Measurements from ENCODE around the gene DLEC1. TPM values are rescaled to one million over a fixed set of nuclear protein-coding genes. Genes with fewer than 3 reads are reported as not detected.

Gene DLEC1
- total and polyA plus RNA-seq, 3 experiments from 2014 or later: 0.56 to 1.3 (median 1.0) TPM

DNA sequence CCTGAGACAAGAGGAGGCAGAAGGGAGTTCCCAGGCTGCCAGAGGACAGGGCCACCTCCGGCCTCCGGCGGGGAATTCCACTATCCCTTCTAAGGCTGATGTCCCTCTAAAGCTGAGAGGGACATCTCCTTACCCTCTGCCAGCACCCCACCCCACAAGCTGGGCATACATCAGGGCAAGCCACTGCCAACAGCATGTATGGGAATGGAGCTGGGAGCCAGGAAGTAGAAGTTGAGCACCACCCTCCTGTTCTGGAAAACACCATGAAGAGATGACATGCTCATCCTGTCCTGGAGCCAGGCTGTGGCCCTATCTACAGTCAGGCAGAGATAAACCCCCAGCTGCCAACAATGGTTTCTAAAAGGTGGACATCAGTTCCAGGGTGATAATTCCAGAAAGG, 16.7 kb upstream of the DLEC1 start:
- DNase-seq: peak in 1 of 5 donors; percentile 31
- POLR2A ChIA-PET: no interaction called here
- Histone ChIP-seq H3K9me3 (ENCODE audit: low read length) (no peaks in the 10 kb centered on the region), H3K36me3 (ENCODE audit: insufficient read depth, low read length) (no peaks in the 10 kb centered on the region), H3K4me3 (ENCODE audit: low read length) (no peak overlapping the region), H3K27me3 (ENCODE audit: insufficient read depth, low read length, poor library complexity, severe bottlenecking) (no peaks in the 10 kb centered on the region), H3K4me1 (ENCODE audit: insufficient read depth, low read length) (peaks cover 34% of the 10 kb centered on the region), H3K27ac (ENCODE audit: low read depth, low read length) (no peak overlapping the region)
- Mint-ChIP-seq H3K9me3 (no peaks in the 10 kb centered on the region), H3K4me3 (peak overlapping the region in 2 of 7 donors; percentile 92 to 94), H3K36me3 (peaks cover 8 to 48% (median 16%) of the 10 kb centered on the region in 3 donors), H3K27me3 (no peaks in the 10 kb centered on the region), H3K27ac (peak overlapping the region in 7 of 8 donors; percentile 20 to 94 (median 66)), H3K4me1 (peaks cover 38 to 62% (median 52%) of the 10 kb centered on the region in 3 donors)
- CTCF ChIA-PET: interaction anchor here (0.9 to 4.1 kb wide), 6 partner anchors 13 to 20 kb away, joined by 3 to 20 read pairs (median 4); partner anchors contain the start of gene DLEC1

DNA sequence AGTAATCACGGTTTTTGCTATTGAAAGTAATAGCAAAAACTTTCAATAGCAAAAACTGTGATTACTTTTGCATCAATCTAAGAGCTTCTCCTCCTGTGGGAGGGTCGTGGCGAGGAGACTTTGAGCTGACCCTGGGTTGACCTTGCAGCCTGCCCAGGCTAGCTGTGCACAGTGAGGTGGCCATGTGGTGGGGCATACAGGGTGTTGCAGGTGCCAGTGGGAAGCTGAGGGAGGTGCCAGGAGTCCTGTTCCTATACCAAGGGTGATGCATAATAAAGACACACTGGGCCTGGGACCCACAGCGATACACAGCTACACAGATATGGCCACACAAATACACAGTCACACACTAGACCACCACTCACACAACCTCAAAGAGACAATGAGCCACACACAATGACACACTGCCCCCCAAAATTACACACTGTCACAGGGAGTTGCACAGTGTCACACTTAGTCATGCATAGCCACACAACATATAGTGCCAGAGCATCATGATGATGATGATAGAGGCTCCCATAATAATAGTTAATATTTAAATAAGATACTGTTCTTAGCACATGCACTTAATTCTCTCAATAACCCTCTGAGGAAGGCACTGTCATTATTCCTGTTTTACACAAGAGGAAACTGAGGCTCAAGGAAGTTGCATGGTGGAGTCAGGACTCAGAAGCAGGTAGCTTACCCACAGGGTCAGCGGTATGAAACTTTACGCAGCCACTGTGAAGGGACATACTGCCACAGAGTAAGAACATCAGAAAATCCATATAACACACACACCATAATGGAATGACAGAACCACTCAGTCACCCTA, 15.9 kb upstream of the DLEC1 start:
- Histone ChIP-seq H3K9me3 (ENCODE audit: low read length) (no peaks in the 10 kb centered on the region), H3K27ac (ENCODE audit: low read depth, low read length) (peak overlapping the region; percentile 82), H3K27me3 (ENCODE audit: insufficient read depth, low read length, poor library complexity, severe bottlenecking) (no peaks in the 10 kb centered on the region), H3K36me3 (ENCODE audit: insufficient read depth, low read length) (no peaks in the 10 kb centered on the region), H3K4me3 (ENCODE audit: low read length) (peak overlapping the region; percentile 88), H3K4me1 (ENCODE audit: insufficient read depth, low read length) (peaks cover 34% of the 10 kb centered on the region)
- Mint-ChIP-seq H3K4me3 (peak overlapping the region; percentile 85 to 96 (median 92)), H3K27ac (peak overlapping the region; percentile 77 to 99 (median 94)), H3K4me1 (peaks cover 43 to 69% (median 52%) of the 10 kb centered on the region in 3 donors), H3K27me3 (peaks cover 0 to under 1% of the 10 kb centered on the region in 2 donors), H3K9me3 (no peaks in the 10 kb centered on the region), H3K36me3 (peaks cover 7 to 40% (median 10%) of the 10 kb centered on the region in 3 donors)
- CTCF ChIA-PET: interaction anchor here (0.9 to 4.1 kb wide), 5 partner anchors 17 to 21 kb away, joined by 3 to 20 read pairs (median 5); partner anchors contain the start of gene DLEC1
- POLR2A ChIA-PET: no interaction called here
- peak in 1 of 5 donors; percentile 42 for DNase-seq

DNA sequence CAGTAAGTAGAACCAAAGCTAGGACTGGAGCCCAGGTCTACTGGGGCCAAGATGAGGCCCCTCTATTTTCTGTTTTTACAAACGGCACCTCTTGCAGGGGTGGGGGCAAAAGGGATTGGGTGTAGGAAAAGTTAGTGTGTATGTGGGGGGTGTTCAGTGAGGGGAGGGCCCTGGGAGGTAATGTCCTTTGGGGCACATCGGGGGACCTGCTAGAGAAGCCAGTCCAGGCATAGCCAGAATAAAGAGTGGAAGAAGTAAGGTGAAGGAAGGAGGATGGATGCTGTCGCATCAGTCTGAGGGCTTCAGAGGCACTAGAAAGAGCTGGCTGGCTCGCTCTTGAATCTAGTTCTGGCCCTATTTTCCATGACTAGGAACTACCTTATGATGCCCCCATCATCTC, 12.2 kb upstream of the DLEC1 start:
- Histone ChIP-seq H3K36me3 (ENCODE audit: insufficient read depth, low read length) (no peaks in the 10 kb centered on the region), H3K4me1 (ENCODE audit: insufficient read depth, low read length) (peaks cover 62% of the 10 kb centered on the region), H3K9me3 (ENCODE audit: low read length) (no peaks in the 10 kb centered on the region), H3K27ac (ENCODE audit: low read depth, low read length) (no peak overlapping the region), H3K27me3 (ENCODE audit: insufficient read depth, low read length, poor library complexity, severe bottlenecking) (peaks cover 8% of the 10 kb centered on the region), H3K4me3 (ENCODE audit: low read length) (no peak overlapping the region)
- no peak for DNase-seq
- H3K36me3 Mint-ChIP-seq: peaks cover 0 to 12% (median 0%) of the 10 kb centered on the region in 3 donors
- ChIA-PET POLR2A (interaction anchor here (0.8 kb wide), 1 partner anchor 12 kb away, joined by 3 read pairs; the partner anchor contains the start of gene DLEC1), CTCF (interaction anchor here (1.8 kb wide), 1 partner anchor 12 kb away, joined by 7 read pairs; the partner anchor contains the start of gene DLEC1)
- peaks cover 45 to 76% (median 55%) of the 10 kb centered on the region in 3 donors for H3K4me1 Mint-ChIP-seq
- H3K4me3 Mint-ChIP-seq: peak overlapping the region in 2 of 7 donors; percentile 79 to 83
- peak overlapping the region in 6 of 8 donors; percentile 26 to 92 (median 74) for H3K27ac Mint-ChIP-seq
- no peaks in the 10 kb centered on the region for H3K9me3 Mint-ChIP-seq
- H3K27me3 Mint-ChIP-seq: peaks cover 0 to 7% of the 10 kb centered on the region in 2 donors

DNA sequence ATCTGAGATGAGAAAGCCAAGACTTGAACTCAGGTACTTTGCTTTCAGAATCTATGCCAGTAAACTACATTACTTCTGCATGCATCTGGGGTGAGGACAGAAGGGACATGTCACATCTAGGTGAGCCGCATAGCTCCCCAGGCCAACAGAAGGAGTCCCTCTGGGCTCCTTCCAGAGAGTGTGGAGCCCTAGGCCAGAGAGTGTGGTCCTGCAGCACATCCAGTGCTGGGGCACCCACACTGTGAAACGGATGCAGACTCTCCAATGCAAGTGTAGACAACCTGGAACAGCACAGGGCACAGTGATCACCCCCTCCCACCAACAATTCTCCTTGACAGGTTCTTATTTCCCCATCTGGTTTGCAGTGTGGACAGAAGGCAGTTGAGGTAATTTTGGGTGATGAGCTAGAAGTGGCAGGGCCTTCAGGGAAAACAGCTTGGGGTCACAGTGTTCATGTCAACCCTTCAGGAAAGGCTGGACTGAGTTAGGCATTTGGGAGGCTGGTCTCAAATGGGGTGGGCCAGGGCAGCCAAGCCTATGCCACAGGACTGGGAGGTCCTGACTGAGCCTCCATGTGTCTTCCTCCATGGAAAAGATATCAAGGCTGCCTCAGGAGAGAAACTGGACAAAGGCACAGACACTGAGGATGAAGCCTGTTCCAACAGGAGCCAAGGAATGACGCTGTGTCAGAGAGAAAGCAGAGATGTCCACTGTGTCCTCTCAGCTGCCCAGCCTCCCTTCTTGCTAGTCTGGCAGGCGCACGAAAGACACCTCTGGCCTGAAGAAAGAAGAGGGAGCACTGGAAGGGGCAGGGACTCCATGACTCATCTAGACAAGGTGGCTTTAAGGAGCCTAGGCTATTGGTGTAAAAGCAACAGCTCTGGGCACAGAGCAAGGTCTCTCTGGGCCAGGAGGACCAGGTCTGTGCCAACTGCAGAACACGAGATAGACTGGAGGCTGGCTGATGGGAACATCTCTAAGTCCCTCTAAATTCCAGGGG, 11.2 kb upstream of the DLEC1 start:
- Histone ChIP-seq H3K27me3 (ENCODE audit: insufficient read depth, low read length, poor library complexity, severe bottlenecking) (peaks cover 8% of the 10 kb centered on the region), H3K4me1 (ENCODE audit: insufficient read depth, low read length) (peaks cover 53% of the 10 kb centered on the region), H3K36me3 (ENCODE audit: insufficient read depth, low read length) (no peaks in the 10 kb centered on the region), H3K4me3 (ENCODE audit: low read length) (no peak overlapping the region), H3K27ac (ENCODE audit: low read depth, low read length) (no peak overlapping the region), H3K9me3 (ENCODE audit: low read length) (no peaks in the 10 kb centered on the region)
- no peaks in the 10 kb centered on the region for H3K9me3 Mint-ChIP-seq
- ChIA-PET POLR2A (interaction anchor here (0.8 kb wide), 1 partner anchor 11 kb away, joined by 3 read pairs; the partner anchor contains the start of gene DLEC1), CTCF (interaction anchor here (1.8 kb wide), 1 partner anchor 11 kb away, joined by 7 read pairs; the partner anchor contains the start of gene DLEC1)
- H3K36me3 Mint-ChIP-seq: peaks cover 0 to 12% (median 0%) of the 10 kb centered on the region in 3 donors
- peaks cover 39 to 71% (median 51%) of the 10 kb centered on the region in 3 donors for H3K4me1 Mint-ChIP-seq
- H3K27ac Mint-ChIP-seq: peak overlapping the region in 7 of 8 donors; percentile 28 to 86 (median 51)
- no peak for DNase-seq
- H3K27me3 Mint-ChIP-seq: peaks cover 0 to 7% of the 10 kb centered on the region in 2 donors
- H3K4me3 Mint-ChIP-seq: peak overlapping the region; percentile 68 to 90 (median 80)

DNA sequence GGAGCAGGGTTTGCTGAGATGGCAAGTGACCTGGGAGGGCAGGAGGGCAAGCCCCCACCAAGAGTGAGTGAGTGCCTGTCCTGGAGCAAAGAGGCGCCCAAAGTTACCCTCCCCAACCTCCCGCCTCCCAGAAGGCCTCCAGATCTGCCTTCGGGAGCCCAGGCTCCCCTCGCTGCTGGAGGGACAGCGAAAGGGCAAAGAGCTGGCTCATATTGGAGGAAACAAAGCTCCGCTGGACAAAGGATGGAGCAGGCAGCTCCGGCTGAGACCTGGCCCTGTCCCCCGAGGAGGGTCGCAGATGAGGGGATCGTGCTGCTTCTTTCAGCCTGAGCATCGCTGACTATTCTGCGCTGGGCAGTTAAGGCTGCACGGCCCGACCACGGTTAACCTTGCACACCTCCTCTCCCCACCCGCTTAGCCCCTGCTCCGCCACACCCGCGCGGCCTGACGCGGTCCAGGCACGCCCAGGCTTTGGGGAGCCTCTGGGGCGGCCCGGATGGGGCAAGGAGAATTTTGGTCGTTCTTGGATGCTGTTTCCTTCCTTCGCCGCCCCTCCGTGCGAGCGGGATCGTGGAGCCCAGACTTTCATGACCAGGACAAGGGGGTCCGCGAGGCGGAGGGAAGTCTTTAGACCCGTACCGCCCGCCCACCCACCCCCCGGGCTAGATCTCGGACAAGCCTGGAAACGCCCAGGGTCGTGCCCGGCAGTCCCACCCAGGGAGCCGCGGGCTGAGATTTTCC, 10.2 kb upstream of the DLEC1 start:
- no peak overlapping the region for H3K4me3 ChIP-seq (ENCODE audit: low read length)
- H3K4me1 Mint-ChIP-seq: peaks cover 31 to 61% (median 41%) of the 10 kb centered on the region in 3 donors
- H3K4me3 Mint-ChIP-seq: peak overlapping the region; percentile 68 to 90 (median 80)
- POLR2A ChIA-PET: interaction anchor here (0.7 to 3.0 kb wide), 2 partner anchors 11 to 108 kb away, joined by 3 to 22 read pairs; partner anchors contain the start of genes ACAA1 and DLEC1
- H3K36me3 ChIP-seq (ENCODE audit: insufficient read depth, low read length): no peaks in the 10 kb centered on the region
- H3K36me3 Mint-ChIP-seq: peaks cover 0 to 11% (median 0%) of the 10 kb centered on the region in 3 donors
- H3K4me1 ChIP-seq (ENCODE audit: insufficient read depth, low read length): peaks cover 43% of the 10 kb centered on the region
- H3K27me3 ChIP-seq (ENCODE audit: insufficient read depth, low read length, poor library complexity, severe bottlenecking): peaks cover 8% of the 10 kb centered on the region
- H3K27ac ChIP-seq (ENCODE audit: low read depth, low read length): no peak overlapping the region
- CTCF ChIA-PET: interaction anchor here (0.9 to 1.4 kb wide), 2 partner anchors 25 to 32 kb away, joined by 3 to 7 read pairs; no protein-coding TSS in a partner anchor
- no peaks in the 10 kb centered on the region for H3K9me3 ChIP-seq (ENCODE audit: low read length)
- H3K27me3 Mint-ChIP-seq: peaks cover 0 to 7% of the 10 kb centered on the region in 2 donors
- H3K27ac Mint-ChIP-seq: peak overlapping the region in 6 of 8 donors; percentile 31 to 92 (median 81)
- DNase-seq: no peak
- no peaks in the 10 kb centered on the region for H3K9me3 Mint-ChIP-seq

DNA sequence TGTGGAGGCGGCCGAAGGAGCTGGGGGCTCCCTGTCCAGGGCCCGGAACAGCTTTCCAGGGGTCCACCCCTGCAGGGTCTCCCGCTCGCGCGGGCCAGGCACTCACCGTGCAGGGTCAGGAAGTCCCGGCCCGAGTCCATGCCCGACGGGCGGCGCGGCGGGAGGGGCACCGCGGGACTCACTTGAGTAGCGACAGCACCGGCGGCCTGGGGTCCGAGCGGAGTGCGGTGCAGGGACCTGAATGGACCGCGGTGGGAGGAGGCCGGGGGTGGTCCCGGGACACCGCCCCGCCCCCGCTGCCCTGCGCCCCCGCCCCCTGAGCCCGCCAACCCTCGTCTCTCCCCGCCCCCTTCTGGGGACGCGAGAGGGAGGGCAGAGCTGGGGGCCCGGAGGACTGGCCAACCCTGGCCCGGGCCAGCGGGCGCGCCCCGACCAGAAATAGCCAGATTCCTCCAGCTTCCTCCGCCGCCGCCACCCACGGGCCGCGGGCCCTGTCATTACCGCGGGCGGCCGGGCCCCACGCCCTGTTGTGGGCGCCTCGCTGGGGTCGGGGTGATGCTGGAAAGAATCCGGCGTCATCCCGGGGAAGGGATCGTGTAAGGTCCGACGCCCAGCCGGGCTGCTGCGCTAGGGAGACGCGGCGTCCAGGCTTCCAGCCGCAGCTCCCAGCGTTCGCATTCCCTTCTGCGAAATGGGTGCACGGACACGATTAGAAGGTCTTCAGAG, 9.4 kb upstream of the DLEC1 start, which contains the start of gene PLCD1:
Gene PLCD1, minus strand, starts transcription at position 243 of the 726 bp plus-strand sequence. Its CDS starts 103 bp downstream, at position 140.
- peaks cover 39% of the 10 kb centered on the region for H3K4me1 ChIP-seq (ENCODE audit: insufficient read depth, low read length)
- no peaks in the 10 kb centered on the region for H3K36me3 ChIP-seq (ENCODE audit: insufficient read depth, low read length)
- H3K27me3 Mint-ChIP-seq: peaks cover 0 to 7% of the 10 kb centered on the region in 2 donors
- no peaks in the 10 kb centered on the region for H3K9me3 ChIP-seq (ENCODE audit: low read length)
- peak; percentile 15 to 75 (median 49) for DNase-seq
- peak within 1 kb of the TSS in 6 of 8 donors; percentile 31 to 92 (median 81) for H3K27ac Mint-ChIP-seq
- H3K27me3 ChIP-seq (ENCODE audit: insufficient read depth, low read length, poor library complexity, severe bottlenecking): peaks cover 8% of the 10 kb centered on the region
- ChIA-PET CTCF (interaction anchor here (0.9 to 1.5 kb wide), 3 partner anchors 10 to 32 kb away, joined by 3 to 7 read pairs (median 4); no protein-coding TSS in a partner anchor), POLR2A (interaction anchor here (0.7 to 3.0 kb wide), 2 partner anchors 10 to 107 kb away, joined by 3 to 22 read pairs; partner anchors contain the start of genes ACAA1 and DLEC1)
- H3K4me1 Mint-ChIP-seq: peaks cover 30 to 59% (median 38%) of the 10 kb centered on the region in 3 donors
- H3K4me3 ChIP-seq (ENCODE audit: low read length): peak within 1 kb of the TSS; percentile 60
- peak within 1 kb of the TSS; percentile 24 for H3K27ac ChIP-seq (ENCODE audit: low read depth, low read length)
- H3K4me3 Mint-ChIP-seq: peak within 1 kb of the TSS; percentile 68 to 90 (median 81)
- no peaks in the 10 kb centered on the region for H3K9me3 Mint-ChIP-seq
- H3K36me3 Mint-ChIP-seq: peaks cover 0 to 3% (median under 1%) of the 10 kb centered on the region in 3 donors
